Inflammatory macrophage treated with lipopolysaccharide for 4 hours (primary cell): ENCODE results near the gene NUP85.
"Not testable (repeated sequence)": the region's sequence is repeated elsewhere in the genome, so short reads cannot be mapped to it uniquely, and the experiment has no call there.

Source experiments
- DNase-seq: peaks from one replicate; pipeline ENCODE4 v3.0.0-alpha.2; 2020

The NUP85 gene

GRCh38 chr17:75207050-75207407, 1.6 kb downstream of the NUP85 start:
- not testable (repeated sequence) for DNase-seq

- no peak for DNase-seq
Observed at GRCh38 chr17:75207760-75208159, 2.3 kb downstream of the NUP85 start.

- DNase-seq = no peak
Observed at GRCh38 chr17:75208161-75208560, 2.7 kb downstream of the NUP85 start.

GRCh38 chr17:75209061-75209460, 3.6 kb downstream of the NUP85 start:
- no peak for DNase-seq

GRCh38 chr17:75218131-75218530, 12.7 kb downstream of the NUP85 start:
- DNase-seq = no peak

- no peak for DNase-seq
Observed at GRCh38 chr17:75219815-75220214, 14.3 kb downstream of the NUP85 start.

- no peak for DNase-seq
Observed at GRCh38 chr17:75225016-75225415, 19.5 kb downstream of the NUP85 start.

- DNase-seq = peak; percentile 27
Observed at GRCh38 chr17:75227729-75228128, 22.2 kb downstream of the NUP85 start.

GRCh38 chr17:75228305-75228704, 22.8 kb downstream of the NUP85 start:
- DNase-seq = peak; percentile 97

- peak; percentile 72 for DNase-seq
Observed at GRCh38 chr17:75228847-75229246, 23.4 kb downstream of the NUP85 start.

- no peak for DNase-seq
Observed at GRCh38 chr17:75231071-75231470, 25.6 kb downstream of the NUP85 start.

GRCh38 chr17:75231741-75232464, 26.4 kb downstream of the NUP85 start:
- DNase-seq = no peak

GRCh38 chr17:75232786-75233185, 27.3 kb downstream of the NUP85 start:
- DNase-seq = no peak

GRCh38 chr17:75237100-75238014, 31.9 kb downstream of the NUP85 start:
- no peak for DNase-seq

- no peak for DNase-seq
Observed at GRCh38 chr17:75238020-75238580, 32.6 kb downstream of the NUP85 start.

- DNase-seq = peak; percentile 68
Observed at GRCh38 chr17:75238684-75239191, 33.3 kb downstream of the NUP85 start.

- no peak for DNase-seq
Observed at GRCh38 chr17:75239214-75239613, 33.7 kb downstream of the NUP85 start.

GRCh38 chr17:75239778-75240393, 34.4 kb downstream of the NUP85 start:
- no peak for DNase-seq

- DNase-seq = peak; percentile 45
Observed at GRCh38 chr17:75240394-75241142, 35.1 kb downstream of the NUP85 start.

- no peak for DNase-seq
Observed at GRCh38 chr17:75241143-75241430, 35.6 kb downstream of the NUP85 start.

GRCh38 chr17:75241502-75241901, 36.0 kb downstream of the NUP85 start:
- no peak for DNase-seq

GRCh38 chr17:75241996-75242460, 36.5 kb downstream of the NUP85 start:
- no peak for DNase-seq
